HTERT RPE-1 (cell line): Measurements from ENCODE around the gene C5orf34.
"Not testable (repeated sequence)": the region's sequence is repeated elsewhere in the genome, so short reads cannot be mapped to it uniquely, and the experiment has no call there.

ENCODE experiments used
- in situ Hi-C: fragments of 300-500 bp; cut with MboI; formaldehyde crosslinking; loops from 4 replicates; pipeline ENCODE4 v1.14.3; 2020; ENCODE audit warnings: low sequenced_read_pairs

Gene C5orf34

GRCh38 chr5:43520615-43521014, 5.7 kb upstream of the C5orf34 start:
- in situ Hi-C loops: no loop called here

GRCh38 chr5:43515678-43516048, 715 bp upstream of the C5orf34 start:
- in situ Hi-C loops: no loop called here

- in situ Hi-C loops: no loop called here
Observed at GRCh38 chr5:43514471-43514815, 505 bp downstream of the C5orf34 start.

GRCh38 chr5:43514025-43514424, 923 bp downstream of the C5orf34 start:
- in situ Hi-C loops: no loop called here

DNA sequence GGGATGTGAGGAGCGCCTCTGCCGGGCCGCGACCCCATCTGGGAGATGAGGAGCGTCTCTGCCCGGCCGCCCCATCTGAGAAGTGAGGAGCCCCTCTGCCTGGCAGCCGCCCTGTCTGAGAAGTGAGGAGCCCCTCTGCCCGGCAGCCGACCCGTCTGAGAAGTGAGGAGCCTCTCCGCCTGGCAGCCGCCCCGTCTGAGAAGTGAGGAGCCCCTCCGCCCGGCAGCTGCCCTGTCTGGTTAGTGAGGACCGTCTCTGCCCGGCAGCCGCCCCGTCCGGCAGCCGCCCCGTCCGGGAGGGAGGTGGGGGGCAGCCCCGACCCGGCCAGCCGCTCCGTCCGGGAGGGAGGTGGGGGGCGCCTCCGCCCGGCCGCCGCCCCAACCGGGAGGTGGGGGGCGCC, 3.9 kb downstream of the C5orf34 start:
- in situ Hi-C loops: not testable (repeated sequence)

DNA sequence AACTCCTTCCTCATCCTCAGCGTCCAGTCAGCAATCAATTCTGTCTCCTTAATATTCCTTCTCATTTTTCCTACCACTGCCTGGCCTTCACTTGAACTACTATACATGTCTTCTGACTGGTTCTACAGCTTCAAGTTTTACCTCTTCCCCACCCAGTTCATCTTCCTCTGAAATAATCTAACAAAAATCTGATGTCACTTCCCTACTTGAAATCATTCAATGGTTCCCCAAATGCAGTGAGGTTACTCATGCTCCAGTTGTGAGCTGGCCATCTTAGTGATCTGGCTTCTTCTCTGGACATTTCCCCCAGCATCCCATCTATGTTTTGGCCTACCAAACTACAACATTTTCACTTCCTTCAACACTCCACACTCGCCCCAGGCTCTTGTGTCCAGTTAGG, 16.4 kb downstream of the C5orf34 start:
- in situ Hi-C loops: no loop called here

GRCh38 chr5:43497311-43498104, 17.4 kb downstream of the C5orf34 start:
- in situ Hi-C loops: no loop called here

GRCh38 chr5:43491326-43491725, 23.6 kb downstream of the C5orf34 start:
- in situ Hi-C loops: no loop called here

GRCh38 chr5:43486353-43486752, 28.6 kb downstream of the C5orf34 start:
- in situ Hi-C loops: no loop called here

DNA sequence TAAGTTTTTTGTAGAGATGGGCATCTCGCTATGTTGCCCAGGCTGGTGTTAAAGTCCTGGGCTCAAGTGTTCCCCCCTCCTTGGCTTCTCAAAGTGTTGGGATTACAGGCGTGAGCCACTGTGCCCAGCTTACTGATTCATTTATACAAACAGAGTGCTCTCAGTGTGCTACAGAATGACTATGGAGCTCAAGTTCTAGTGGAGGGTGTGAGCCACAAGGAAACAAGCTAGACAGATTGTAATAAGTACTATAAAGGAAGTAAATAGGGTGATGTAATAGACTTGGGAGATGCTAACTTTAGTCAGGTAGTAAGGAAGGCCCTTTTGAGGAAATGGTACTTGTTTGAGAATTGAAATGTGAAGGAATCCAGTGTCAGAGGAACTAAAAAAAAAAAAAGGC, 29.5 kb downstream of the C5orf34 start:
- in situ Hi-C loops: no loop called here

DNA sequence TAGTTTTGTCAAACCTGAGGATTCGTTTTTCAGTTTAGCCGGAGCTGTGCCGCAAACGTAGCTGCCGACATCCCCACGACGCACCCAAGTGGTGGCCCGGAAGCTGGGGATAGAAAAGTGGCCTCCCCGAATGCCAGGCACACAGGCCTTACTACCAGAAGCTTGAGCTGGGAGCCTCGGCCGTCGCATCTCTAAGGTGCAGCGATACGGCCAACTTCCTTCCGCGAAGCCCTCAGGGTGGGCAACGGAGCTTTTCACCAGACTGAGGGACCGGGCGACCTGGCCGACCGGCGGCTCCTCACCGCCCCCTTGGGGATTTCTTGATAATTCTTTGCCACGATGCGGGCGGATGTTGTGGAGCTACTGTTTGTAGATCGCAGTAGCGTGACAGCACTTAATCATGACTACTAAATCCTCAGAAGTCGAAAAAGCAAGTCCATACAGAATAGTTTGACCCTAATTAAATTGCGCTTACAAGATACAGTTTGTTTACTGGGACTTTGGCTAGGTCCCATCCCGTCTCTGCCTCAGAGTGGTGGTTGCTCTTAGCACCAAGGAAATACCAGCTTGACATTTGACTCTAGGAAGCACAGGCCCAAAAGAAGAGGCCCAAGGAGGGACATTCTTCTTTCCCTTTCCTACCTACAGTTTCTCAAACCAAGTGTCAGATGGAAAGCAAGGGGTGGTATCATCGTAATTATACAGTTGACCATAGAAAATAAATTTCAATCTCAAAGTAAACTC, 30.7 kb downstream of the C5orf34 start:
- in situ Hi-C loops: no loop called here

DNA sequence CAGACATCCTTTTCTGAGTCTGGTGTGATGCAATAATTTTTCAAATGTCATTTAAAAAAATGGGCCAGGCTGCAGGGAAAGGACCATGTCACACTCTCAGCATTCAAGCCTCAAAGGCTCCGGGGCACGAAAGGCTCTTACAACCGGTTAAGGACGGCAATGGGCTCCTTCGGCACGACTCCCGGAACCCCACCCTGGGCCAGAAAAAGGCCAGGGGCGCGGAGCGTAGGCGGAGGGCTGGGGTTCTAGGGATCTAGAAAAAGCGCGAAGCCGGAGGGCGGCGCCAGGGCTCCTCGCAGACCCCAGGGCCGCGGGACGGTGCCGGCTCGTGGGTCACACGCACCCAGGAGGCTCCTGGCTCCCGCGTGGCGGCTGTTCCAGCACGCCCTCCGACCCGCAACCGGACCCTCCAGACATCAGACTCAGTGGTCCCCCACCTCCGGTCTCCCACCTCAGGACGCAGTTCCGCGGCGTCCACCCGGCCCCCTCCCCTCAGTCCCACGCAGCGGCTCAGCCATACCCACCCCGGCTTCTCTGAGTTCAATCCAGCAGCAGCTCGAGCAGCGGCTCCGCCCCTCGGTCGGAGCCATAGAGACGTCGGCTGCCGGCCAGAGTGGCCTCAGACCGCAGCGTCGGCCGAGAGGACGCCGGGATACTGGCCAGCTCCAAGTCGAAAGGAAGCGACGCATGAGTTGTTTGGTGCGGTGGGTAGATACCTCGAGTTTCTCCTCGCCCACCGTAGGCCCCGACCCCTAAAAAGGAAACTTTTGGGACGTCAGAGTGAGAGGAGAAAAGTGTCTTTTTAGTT, 31.4 kb downstream of the C5orf34 start, which contains the start of gene TMEM267:
TMEM267 (minus strand) TSS at position 568 of the 808 bp plus-strand sequence. CDS start 29,896 bp downstream, outside the sequence.
- in situ Hi-C loops: no loop called here

DNA sequence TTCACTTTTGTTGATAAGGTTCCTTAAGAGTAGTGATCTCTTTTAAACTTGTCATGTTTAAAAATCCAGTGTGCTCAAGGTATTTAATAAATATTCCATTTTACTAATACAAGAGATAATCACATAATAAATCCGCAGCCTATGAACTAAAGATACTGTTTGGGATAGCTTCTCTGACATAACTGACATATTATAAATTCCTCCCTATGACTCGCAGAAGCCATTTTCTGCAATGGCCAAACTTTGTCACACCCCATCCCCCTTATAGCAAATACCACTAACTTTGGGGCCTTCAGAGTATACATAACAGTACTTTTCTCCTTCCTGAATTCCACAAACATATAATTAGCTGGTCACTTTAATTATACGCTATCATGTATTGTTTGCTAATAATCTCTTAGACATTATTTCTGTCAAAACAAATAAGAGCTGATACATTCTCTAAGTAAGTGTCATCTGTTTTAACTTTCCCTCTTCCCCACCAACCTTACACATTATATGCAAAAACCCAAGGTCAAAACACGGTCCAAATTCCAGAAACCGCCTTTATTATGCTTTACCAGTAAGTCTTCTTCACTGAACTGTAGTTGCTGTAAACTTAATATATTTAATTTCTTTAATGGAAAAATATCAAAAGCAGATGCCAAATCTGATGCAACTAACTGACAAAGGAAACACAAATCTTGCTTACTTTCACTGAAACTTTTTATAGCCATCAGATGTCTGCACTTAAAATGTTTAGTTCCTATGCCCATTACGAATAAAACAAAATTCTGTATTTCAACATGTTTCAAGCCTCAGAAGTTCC, 32.3 kb downstream of the C5orf34 start:
- in situ Hi-C loops: no loop called here

DNA sequence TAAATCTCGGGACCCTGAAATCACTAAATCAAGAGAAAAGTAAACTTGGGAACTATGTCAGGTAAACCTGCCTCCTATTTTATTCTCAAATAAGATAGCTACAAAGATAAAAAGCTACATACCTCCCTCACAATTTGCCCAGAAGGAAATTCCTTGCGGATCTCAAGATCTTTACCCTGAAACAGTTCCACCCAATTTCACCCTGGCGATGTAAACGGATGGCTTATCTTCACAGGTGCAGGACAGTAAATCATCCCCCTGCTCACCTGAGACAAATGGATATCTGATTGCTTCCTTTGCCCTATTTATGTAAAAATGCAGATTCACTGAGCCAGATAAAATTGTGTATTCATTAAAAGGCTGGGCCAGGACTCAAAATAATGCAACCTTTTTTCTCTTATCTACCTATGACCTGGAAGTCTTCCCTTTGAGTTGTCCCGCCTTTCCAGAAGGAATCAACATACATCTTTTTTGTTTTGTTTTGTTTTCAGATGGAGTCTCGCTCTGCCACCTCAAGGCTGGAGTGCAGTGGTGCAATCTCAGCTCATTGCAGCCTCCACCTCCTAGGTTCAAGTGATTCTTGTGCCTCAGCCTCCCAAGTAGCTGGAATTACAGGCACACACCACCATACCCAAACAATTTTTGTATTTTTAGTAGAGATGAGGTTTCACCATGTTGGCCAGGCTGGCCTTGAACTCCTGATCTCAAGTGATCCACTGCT, 45.1 kb downstream of the C5orf34 start:
- in situ Hi-C loops: no loop called here

GRCh38 chr5:43467100-43467499, 47.8 kb downstream of the C5orf34 start:
- in situ Hi-C loops: no loop called here

DNA sequence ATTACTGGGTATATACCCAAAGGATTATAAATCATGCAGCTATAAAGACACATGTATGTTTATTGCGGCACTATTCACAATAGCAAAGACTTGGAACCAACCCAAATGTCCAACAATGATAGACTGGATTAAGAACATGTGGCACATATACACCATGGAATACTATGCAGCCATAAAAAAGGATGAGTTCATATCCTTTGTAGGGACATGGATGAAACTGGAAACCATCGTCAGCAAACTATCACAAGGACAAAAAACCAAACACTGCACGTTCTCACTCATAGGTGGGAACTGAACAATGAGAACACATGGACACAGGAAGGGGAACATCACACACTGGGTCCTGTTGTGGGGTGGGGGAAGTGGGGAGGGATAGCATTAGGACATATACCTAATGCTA, 49.5 kb downstream of the C5orf34 start:
- in situ Hi-C loops: not testable (repeated sequence)

GRCh38 chr5:43461066-43461465, 53.9 kb downstream of the C5orf34 start:
- in situ Hi-C loops: no loop called here

DNA sequence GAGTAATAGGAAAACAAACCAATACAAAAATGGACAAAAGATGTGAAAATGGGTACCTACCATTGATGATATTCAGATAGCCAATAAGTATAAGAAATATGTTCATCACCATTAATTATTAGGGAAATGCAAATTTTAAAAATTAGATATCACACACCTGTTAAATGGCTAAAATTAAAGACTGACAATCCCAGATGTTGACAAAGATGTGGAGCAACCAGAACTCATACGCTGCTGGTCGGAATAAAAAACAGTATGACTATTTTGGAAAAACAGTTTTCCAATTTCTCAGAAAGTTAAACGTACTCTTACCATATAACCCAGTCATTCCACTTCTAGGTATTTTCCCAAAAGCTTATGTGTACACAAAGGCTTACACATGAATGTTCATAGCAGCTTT, 58.4 kb downstream of the C5orf34 start:
- in situ Hi-C loops: no loop called here

- in situ Hi-C loops: not testable (repeated sequence)
Observed at GRCh38 chr5:43441575-43441974, 73.4 kb downstream of the C5orf34 start.

- in situ Hi-C loops: no loop called here
Observed at GRCh38 chr5:43437062-43437660, 77.8 kb downstream of the C5orf34 start.
